ENCODE measurements around the gene LENG9.

LENG9 gene

GRCh38 chr19:54427586-54427985, 36.0 kb downstream of the LENG9 start:
- Histone ChIP-seq H2AFZ (ENCODE audit: low read length) (no peak overlapping the region), H3K9ac (ENCODE audit: low read length) (no peak overlapping the region), H3K79me2 (ENCODE audit: insufficient read depth, low read length) (no peaks in the 10 kb centered on the region), H3K4me2 (ENCODE audit: low read length) (no peak overlapping the region), H3K27ac (ENCODE audit: low read depth, low read length, poor library complexity, severe bottlenecking) (no peak overlapping the region), H3K36me3 (ENCODE audit: insufficient read depth, low read length) (no peaks in the 10 kb centered on the region), H3K4me3 (ENCODE audit: low read depth, low read length, poor library complexity, severe bottlenecking) (no peak overlapping the region), H3K9me3 (ENCODE audit: low read length) (no peaks in the 10 kb centered on the region), H3K27me3 (ENCODE audit: insufficient read depth, low read length) (0 out of 2 replicates have a peak, but pooled peaks cover 1% of the 10 kb centered on the region), H3F3A (ENCODE audit: insufficient read depth, low read length) (no peaks in the 10 kb centered on the region), H3K9me2 (ENCODE audit: low read depth, low read length) (no peaks in the 10 kb centered on the region), H4K20me1 (ENCODE audit: insufficient read depth, low read length) (no peaks in the 10 kb centered on the region), H3K4me1 (ENCODE audit: insufficient read depth, low read length, severe bottlenecking) (no peaks in the 10 kb centered on the region)
- no peak for TF ChIP-seq CTCF (IDR thresholded peaks at IDR 0.05; ENCODE audit: low read length)
- no peak for TF ChIP-seq EZH2 (IDR thresholded peaks at IDR 0.05; ENCODE audit: borderline replicate concordance, low read length)

GRCh38 chr19:54426291-54426931, 37.2 kb downstream of the LENG9 start:
- no peaks in the 10 kb centered on the region for H3K9me3 ChIP-seq (ENCODE audit: low read length)
- no peaks in the 10 kb centered on the region for H3F3A ChIP-seq (ENCODE audit: insufficient read depth, low read length)
- H3K27me3 ChIP-seq (ENCODE audit: insufficient read depth, low read length), result no peaks in the 10 kb centered on the region
- TF ChIP-seq EZH2 (IDR thresholded peaks at IDR 0.05; ENCODE audit: borderline replicate concordance, low read length) (no peak), CTCF (IDR thresholded peaks at IDR 0.05; ENCODE audit: low read length) (no peak)
- H3K27ac ChIP-seq (ENCODE audit: low read depth, low read length, poor library complexity, severe bottlenecking), result no peak overlapping the region
- no peaks in the 10 kb centered on the region for H3K36me3 ChIP-seq (ENCODE audit: insufficient read depth, low read length)
- no peak overlapping the region for H2AFZ ChIP-seq (ENCODE audit: low read length)
- no peaks in the 10 kb centered on the region for H4K20me1 ChIP-seq (ENCODE audit: insufficient read depth, low read length)
- no peaks in the 10 kb centered on the region for H3K79me2 ChIP-seq (ENCODE audit: insufficient read depth, low read length)
- no peaks in the 10 kb centered on the region for H3K4me1 ChIP-seq (ENCODE audit: insufficient read depth, low read length, severe bottlenecking)
- H3K9ac ChIP-seq (ENCODE audit: low read length), result no peak overlapping the region
- H3K9me2 ChIP-seq (ENCODE audit: low read depth, low read length), result no peaks in the 10 kb centered on the region
- H3K4me3 ChIP-seq (ENCODE audit: low read depth, low read length, poor library complexity, severe bottlenecking), result no peak overlapping the region
- no peak overlapping the region for H3K4me2 ChIP-seq (ENCODE audit: low read length)

GRCh38 chr19:54425382-54425723, 38.2 kb downstream of the LENG9 start:
- Histone ChIP-seq H4K20me1 (ENCODE audit: insufficient read depth, low read length) (no peaks in the 10 kb centered on the region), H3K4me2 (ENCODE audit: low read length) (no peak overlapping the region), H3K79me2 (ENCODE audit: insufficient read depth, low read length) (no peaks in the 10 kb centered on the region), H3K9ac (ENCODE audit: low read length) (no peak overlapping the region), H3K4me1 (ENCODE audit: insufficient read depth, low read length, severe bottlenecking) (no peaks in the 10 kb centered on the region), H2AFZ (ENCODE audit: low read length) (no peak overlapping the region), H3K27ac (ENCODE audit: low read depth, low read length, poor library complexity, severe bottlenecking) (no peak overlapping the region), H3K9me2 (ENCODE audit: low read depth, low read length) (no peaks in the 10 kb centered on the region), H3K36me3 (ENCODE audit: insufficient read depth, low read length) (no peaks in the 10 kb centered on the region), H3K27me3 (ENCODE audit: insufficient read depth, low read length) (no peaks in the 10 kb centered on the region), H3K9me3 (ENCODE audit: low read length) (no peaks in the 10 kb centered on the region), H3F3A (ENCODE audit: insufficient read depth, low read length) (no peaks in the 10 kb centered on the region), H3K4me3 (ENCODE audit: low read depth, low read length, poor library complexity, severe bottlenecking) (no peak overlapping the region)
- TF ChIP-seq CTCF (IDR thresholded peaks at IDR 0.05; ENCODE audit: low read length) (no peak), EZH2 (IDR thresholded peaks at IDR 0.05; ENCODE audit: borderline replicate concordance, low read length) (no peak)

Measured in OCI-LY1 (cell line).